Astrocyte (in vitro differentiated cells and primary cell): ENCODE data around the gene SMAD9. TPM values are rescaled to one million over a fixed set of nuclear protein-coding genes. Genes with fewer than 3 reads are reported as not detected.
A peak's percentile ranks its signal among the peaks of the same experiment; 100 is the strongest.

ENCODE experiments used
- DNase-seq: peaks from one replicate; pipeline ENCODE4 v3.0.0-alpha.2; 2010; ENCODE audit warnings: low read depth
- FAIRE-seq: peaks from 2 replicates; lab custom pipeline; 2011; peaks lifted over from hg19 to GRCh38; lab: Jason Lieb, UNC
- H2AFZ ChIP-seq: 2 replicates; pipeline ENCODE4 v1.6.0; 2012; ENCODE audit warnings: low read depth, low read length, inconsistent platforms
- H3K27ac ChIP-seq: 2 replicates; pipeline ENCODE4 v1.5.1; 2011; ENCODE audit warnings: low read depth, low read length, inconsistent platforms
- H3K27me3 ChIP-seq: 2 replicates; pipeline ENCODE4 v1.6.0; 2011; ENCODE audit warnings: low read length, inconsistent platforms; ENCODE audit not compliant: insufficient read depth
- H3K36me3 ChIP-seq: 2 replicates; pipeline ENCODE4 v1.5.1; 2011; ENCODE audit warnings: low read length, inconsistent platforms; ENCODE audit not compliant: insufficient read depth
- H3K4me1 ChIP-seq: 2 replicates; pipeline ENCODE4 v1.5.1; 2011; ENCODE audit warnings: low read length, inconsistent platforms; ENCODE audit not compliant: insufficient read depth
- H3K4me2 ChIP-seq: 2 replicates; pipeline ENCODE4 v1.6.0; 2012; ENCODE audit warnings: low read length, inconsistent platforms
- H3K4me3 ChIP-seq: 2 replicates; pipeline ENCODE4 v1.5.1; 2011; ENCODE audit warnings: low read depth, mild to moderate bottlenecking, low read length, inconsistent platforms; ENCODE audit not compliant: insufficient read depth
- H3K79me2 ChIP-seq: 2 replicates; pipeline ENCODE4 v1.6.0; 2012; ENCODE audit warnings: mild to moderate bottlenecking, low read length, inconsistent platforms; ENCODE audit not compliant: insufficient read depth
- H3K9ac ChIP-seq: 2 replicates; pipeline ENCODE4 v1.6.0; 2012; ENCODE audit warnings: mild to moderate bottlenecking, low read length, inconsistent platforms
- H3K9me3 ChIP-seq: 2 replicates; pipeline ENCODE4 v1.5.1; 2012; ENCODE audit warnings: low read depth, mild to moderate bottlenecking, low read length, inconsistent platforms; ENCODE audit not compliant: insufficient read depth
- H4K20me1 ChIP-seq: 2 replicates; pipeline ENCODE4 v1.6.0; 2012; ENCODE audit warnings: low read length, inconsistent platforms; ENCODE audit not compliant: insufficient read depth
- H3K27ac Mint-ChIP-seq: one replicate; pipeline ENCODE4 v1.8.0; 2021; ENCODE audit warnings: mild to moderate bottlenecking, mixed read lengths; ENCODE audit not compliant: unreplicated experiment
- H3K27me3 Mint-ChIP-seq: one replicate; pipeline ENCODE4 v1.8.0; 2021; ENCODE audit warnings: low read depth, mixed read lengths; ENCODE audit not compliant: unreplicated experiment
- H3K36me3 Mint-ChIP-seq: one replicate; pipeline ENCODE4 v1.8.0; 2021; ENCODE audit warnings: low read depth, mixed read lengths; ENCODE audit not compliant: unreplicated experiment
- H3K4me1 Mint-ChIP-seq: one replicate; pipeline ENCODE4 v1.8.0; 2021; ENCODE audit warnings: low read depth, mixed read lengths; ENCODE audit not compliant: unreplicated experiment
- H3K4me3 Mint-ChIP-seq: one replicate; pipeline ENCODE4 v1.8.0; 2021; ENCODE audit warnings: mild to moderate bottlenecking, moderate library complexity, mixed read lengths; ENCODE audit not compliant: unreplicated experiment
- H3K9me3 Mint-ChIP-seq: one replicate; pipeline ENCODE4 v1.8.0; 2021; ENCODE audit warnings: mild to moderate bottlenecking, mixed read lengths; ENCODE audit not compliant: unreplicated experiment
- EZH2 ChIP-seq: IDR thresholded peaks from 2 replicates; pipeline ENCODE4 v1.6.1; 2012; ENCODE audit warnings: mild to moderate bottlenecking, low read length, inconsistent platforms; ENCODE audit not compliant: insufficient read depth
- total RNA-seq: library from RNA; stranded (reverse); gene quantifications from 2 replicates; pipeline ENCODE4 v1.2.1, GENCODE V29; 2021
- TF ChIP-seq, protein P1 (sequence below): IDR thresholded peaks from 2 replicates; pipeline ENCODE4 v1.5.1; 2011; ENCODE audit warnings: low read depth, mild to moderate bottlenecking, inconsistent platforms, low read length, moderate library complexity; ENCODE audit not compliant: insufficient read depth

SMAD9 gene
- total RNA-seq, 1 donor from 2014 or later, result 2.8 TPM

DNA sequence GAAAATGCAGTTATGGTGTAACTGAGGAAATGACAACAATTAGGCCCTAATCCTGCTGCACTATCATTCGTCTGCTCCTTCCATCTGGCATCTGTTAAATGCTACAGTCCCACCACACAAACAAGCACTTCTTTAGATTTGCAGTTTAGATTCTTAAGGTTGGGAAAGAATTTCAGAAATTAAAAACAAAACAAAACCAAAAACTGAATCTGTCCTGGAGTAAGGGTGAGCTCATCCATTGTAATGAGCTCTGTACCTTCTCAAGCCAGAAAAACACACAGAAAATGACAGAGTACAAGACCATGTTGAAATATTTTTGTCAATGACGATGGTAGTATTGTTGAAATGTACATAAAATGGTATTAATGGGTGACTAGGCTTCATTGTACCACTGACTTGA, 28.3 kb downstream of the SMAD9 start:
- no peaks in the 10 kb centered on the region for H3K36me3 ChIP-seq
- FAIRE-seq, result peak; percentile 85
- no peak overlapping the region for H3K9ac ChIP-seq

DNA sequence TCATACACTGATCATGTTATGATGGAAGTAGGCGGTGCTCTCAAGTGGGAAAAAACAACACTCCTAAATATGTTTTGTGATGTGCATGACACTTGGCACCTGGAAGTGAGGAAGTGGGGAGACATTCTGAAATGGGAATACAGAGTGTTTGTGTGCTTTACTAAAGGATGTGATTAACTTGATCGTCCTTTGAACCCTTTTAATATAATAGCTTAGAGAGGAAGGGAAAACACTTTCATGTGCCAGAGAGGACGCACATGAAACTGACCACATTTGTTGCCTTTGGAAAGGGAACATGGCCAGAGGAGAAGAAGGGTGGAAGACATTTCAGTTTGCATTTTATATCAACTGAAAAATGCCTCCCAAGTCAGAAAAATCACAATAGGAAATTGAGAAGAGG, 31.4 kb downstream of the SMAD9 start:
- Mint-ChIP-seq H3K9me3 (no peaks in the 10 kb centered on the region), H3K4me1 (no peaks in the 10 kb centered on the region), H3K27me3 (peaks cover 5% of the 10 kb centered on the region), H3K27ac (no peak overlapping the region), H3K4me3 (no peak overlapping the region), H3K36me3 (no peaks in the 10 kb centered on the region)
- Histone ChIP-seq H3K4me3 (no peak overlapping the region), H3K36me3 (no peaks in the 10 kb centered on the region), H2AFZ (no peak overlapping the region), H3K4me1 (no peaks in the 10 kb centered on the region), H3K9ac (no peak overlapping the region), H3K27ac (no peak overlapping the region), H3K27me3 (no peaks in the 10 kb centered on the region), H3K4me2 (no peak overlapping the region), H4K20me1 (no peaks in the 10 kb centered on the region), H3K9me3 (no peaks in the 10 kb centered on the region), H3K79me2 (no peaks in the 10 kb centered on the region)
- FAIRE-seq, result no peak
- no peak for TF ChIP-seq EZH2
- TF ChIP-seq, protein P1, sequence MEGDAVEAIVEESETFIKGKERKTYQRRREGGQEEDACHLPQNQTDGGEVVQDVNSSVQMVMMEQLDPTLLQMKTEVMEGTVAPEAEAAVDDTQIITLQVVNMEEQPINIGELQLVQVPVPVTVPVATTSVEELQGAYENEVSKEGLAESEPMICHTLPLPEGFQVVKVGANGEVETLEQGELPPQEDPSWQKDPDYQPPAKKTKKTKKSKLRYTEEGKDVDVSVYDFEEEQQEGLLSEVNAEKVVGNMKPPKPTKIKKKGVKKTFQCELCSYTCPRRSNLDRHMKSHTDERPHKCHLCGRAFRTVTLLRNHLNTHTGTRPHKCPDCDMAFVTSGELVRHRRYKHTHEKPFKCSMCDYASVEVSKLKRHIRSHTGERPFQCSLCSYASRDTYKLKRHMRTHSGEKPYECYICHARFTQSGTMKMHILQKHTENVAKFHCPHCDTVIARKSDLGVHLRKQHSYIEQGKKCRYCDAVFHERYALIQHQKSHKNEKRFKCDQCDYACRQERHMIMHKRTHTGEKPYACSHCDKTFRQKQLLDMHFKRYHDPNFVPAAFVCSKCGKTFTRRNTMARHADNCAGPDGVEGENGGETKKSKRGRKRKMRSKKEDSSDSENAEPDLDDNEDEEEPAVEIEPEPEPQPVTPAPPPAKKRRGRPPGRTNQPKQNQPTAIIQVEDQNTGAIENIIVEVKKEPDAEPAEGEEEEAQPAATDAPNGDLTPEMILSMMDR, result no peak
- no peak for DNase-seq

More for the DNA sequence above, 28.3 kb downstream of the SMAD9 start:
- TF ChIP-seq EZH2, result no peak
- TF ChIP-seq, protein P1, result no peak
- H3K4me3 ChIP-seq, result no peak overlapping the region
- H4K20me1 ChIP-seq, result no peaks in the 10 kb centered on the region
- Mint-ChIP-seq H3K9me3 (no peaks in the 10 kb centered on the region), H3K4me3 (no peak overlapping the region), H3K4me1 (no peaks in the 10 kb centered on the region), H3K27me3 (peaks cover 5% of the 10 kb centered on the region), H3K36me3 (no peaks in the 10 kb centered on the region), H3K27ac (no peak overlapping the region)
- H2AFZ ChIP-seq, result no peak overlapping the region
- H3K27me3 ChIP-seq, result no peaks in the 10 kb centered on the region
- no peaks in the 10 kb centered on the region for H3K79me2 ChIP-seq
- H3K4me2 ChIP-seq, result no peak overlapping the region
- no peaks in the 10 kb centered on the region for H3K9me3 ChIP-seq
- no peaks in the 10 kb centered on the region for H3K4me1 ChIP-seq
- no peak overlapping the region for H3K27ac ChIP-seq
- no peak for DNase-seq

DNA sequence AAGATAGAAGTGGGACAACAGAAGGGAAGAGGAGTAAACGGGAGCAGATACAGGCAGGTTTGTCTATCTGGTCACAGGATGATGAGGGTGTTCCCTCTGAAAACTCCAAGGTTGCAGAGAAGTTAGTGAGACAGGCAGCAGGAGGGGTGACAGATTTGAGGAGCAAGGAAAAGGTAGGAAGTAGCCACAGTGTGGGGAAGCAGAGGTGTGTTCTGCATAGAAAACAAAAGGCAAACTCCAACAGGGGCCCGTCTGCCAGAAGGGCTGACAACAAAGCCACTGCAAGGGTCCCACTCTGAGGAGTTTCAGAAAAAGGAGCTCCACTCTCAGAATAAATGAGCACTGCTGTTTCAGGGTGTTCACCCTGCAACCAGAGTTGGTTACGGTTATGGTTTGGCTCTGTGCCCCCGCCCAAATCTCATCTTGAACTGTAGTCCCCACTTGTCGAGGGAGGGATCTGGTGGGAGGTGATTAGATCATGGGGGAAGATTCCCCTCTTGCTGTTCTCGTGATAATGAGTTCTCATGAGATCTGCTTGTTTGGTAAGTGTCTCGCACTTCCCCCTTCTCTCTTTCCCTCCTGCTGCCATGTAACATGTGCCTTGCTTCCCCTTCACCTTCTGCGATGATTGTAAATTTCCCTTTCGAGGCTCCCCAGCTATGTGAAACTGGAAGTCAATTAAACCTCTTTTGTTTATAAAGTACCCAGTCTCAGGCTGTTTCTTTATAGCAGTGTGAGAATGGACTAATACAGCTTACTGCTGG, 32.1 kb downstream of the SMAD9 start:
- H3K4me1 ChIP-seq, result no peaks in the 10 kb centered on the region
- TF ChIP-seq, protein P1, result no peak
- H3K79me2 ChIP-seq, result no peaks in the 10 kb centered on the region
- Mint-ChIP-seq H3K4me1 (peaks cover 3% of the 10 kb centered on the region), H3K27me3 (peaks cover 5% of the 10 kb centered on the region), H3K4me3 (no peak overlapping the region), H3K36me3 (no peaks in the 10 kb centered on the region), H3K9me3 (no peaks in the 10 kb centered on the region), H3K27ac (no peak overlapping the region)
- FAIRE-seq (no peak), DNase-seq (no peak)
- H3K36me3 ChIP-seq, result no peaks in the 10 kb centered on the region
- H3K9me3 ChIP-seq, result no peaks in the 10 kb centered on the region
- H4K20me1 ChIP-seq, result no peaks in the 10 kb centered on the region
- no peak overlapping the region for H3K27ac ChIP-seq
- H2AFZ ChIP-seq, result no peak overlapping the region
- H3K4me3 ChIP-seq, result no peak overlapping the region
- no peak overlapping the region for H3K9ac ChIP-seq
- no peaks in the 10 kb centered on the region for H3K27me3 ChIP-seq
- H3K4me2 ChIP-seq, result no peak overlapping the region
